Measurements from ENCODE around the gene C14orf119.

GRCh38 chr14:23109769-23110168 is 14.5 kb downstream of the C14orf119 start:
- TF ChIP-seq SUZ12 (IDR thresholded peaks at IDR 0.05; ENCODE audit: extremely low read depth, insufficient read depth, insufficient read length) (no peak), ZNF274 (IDR thresholded peaks at IDR 0.05; ENCODE audit: low read depth, low read length) (no peak)

Measured in NT2/D1 (cell line).